ENCODE measurements around the gene CTXND2.

GRCh38 chr1:150909585-150910180 is 22.7 kb downstream of the CTXND2 start:
- TF ChIP-seq CTCF (IDR thresholded peaks at IDR 0.05 in 8 of 11, conservative IDR thresholded peaks at IDR 0.05 in 3 of 11) (no peak), POLR2A (IDR thresholded peaks at IDR 0.05) (no peak)

Data from spleen (tissue), 7 donors.